Activated naive CD4-positive, alpha-beta T cell treated with anti-CD3 and anti-CD28 coated beads, Interleukin-2, amount 10 ng/mL, durations not matched to agents 7 days and 5 days (primary cell): Measurements from ENCODE around the gene RAB28.

Experiments used
- CTCF ChIA-PET: fragments of 350-600 bp; sonication (Branson Sonifier 250); formaldehyde crosslinking; loops from one replicate; lab custom pipeline; 2021; ENCODE audit warnings: antibody characterized with exemption; lab: Charles Lee
- DNase-seq: peaks from one replicate; pipeline ENCODE4 v3.0.0-alpha.2; 2020
- H3K27ac Mint-ChIP-seq: one replicate; pipeline ENCODE4 v1.8.0; 2021; ENCODE audit warnings: mild to moderate bottlenecking, moderate library complexity, mixed read lengths
- H3K27me3 Mint-ChIP-seq: one replicate; pipeline ENCODE4 v1.8.0; 2021; ENCODE audit warnings: mild to moderate bottlenecking, mixed read lengths
- H3K36me3 Mint-ChIP-seq: one replicate; pipeline ENCODE4 v1.8.0; 2021; ENCODE audit warnings: mixed read lengths
- H3K4me1 Mint-ChIP-seq: one replicate; pipeline ENCODE4 v1.8.0; 2021; ENCODE audit warnings: mixed read lengths
- H3K4me3 Mint-ChIP-seq: one replicate; pipeline ENCODE4 v1.8.0; 2021; ENCODE audit warnings: mild to moderate bottlenecking, moderate library complexity, mixed read lengths
- H3K9me3 Mint-ChIP-seq: one replicate; pipeline ENCODE4 v1.8.0; 2021; ENCODE audit warnings: mixed read lengths

The RAB28 gene

GRCh38 chr4:13484122-13484748 lies at the start of gene RAB28:
Gene RAB28, minus strand, starts transcription at chr4:13484340.
- Mint-ChIP-seq H3K4me3 (peak within 1 kb of the TSS; percentile 82), H3K4me1 (peaks cover 31% of the 10 kb centered on the region), H3K27ac (peak within 1 kb of the TSS; percentile 96), H3K27me3 (peaks cover 5% of the 10 kb centered on the region), H3K36me3 (no peaks in the 10 kb centered on the region), H3K9me3 (no peaks in the 10 kb centered on the region)
- DNase-seq, result peak; percentile 94
- CTCF ChIA-PET, result no interaction called here

- Mint-ChIP-seq H3K36me3 (peaks cover 10% of the 10 kb centered on the region), H3K4me3 (no peak overlapping the region), H3K4me1 (peaks cover 18% of the 10 kb centered on the region), H3K27ac (peak overlapping the region; percentile 31), H3K27me3 (peaks cover 98% of the 10 kb centered on the region), H3K9me3 (peaks cover 7% of the 10 kb centered on the region)
- no peak for DNase-seq
- CTCF ChIA-PET, result no interaction called here
Measured at GRCh38 chr4:13531625-13531998, 47.5 kb upstream of the RAB28 start.

GRCh38 chr4:13530823-13531624 lies 46.9 kb upstream of the RAB28 start:
- peaks cover 8% of the 10 kb centered on the region for H3K36me3 Mint-ChIP-seq
- H3K27ac Mint-ChIP-seq, result no peak overlapping the region
- H3K4me1 Mint-ChIP-seq, result peaks cover 18% of the 10 kb centered on the region
- CTCF ChIA-PET, result no interaction called here
- no peak overlapping the region for H3K4me3 Mint-ChIP-seq
- no peak for DNase-seq
- H3K9me3 Mint-ChIP-seq, result peaks cover 5% of the 10 kb centered on the region
- peaks cover 98% of the 10 kb centered on the region for H3K27me3 Mint-ChIP-seq

DNA sequence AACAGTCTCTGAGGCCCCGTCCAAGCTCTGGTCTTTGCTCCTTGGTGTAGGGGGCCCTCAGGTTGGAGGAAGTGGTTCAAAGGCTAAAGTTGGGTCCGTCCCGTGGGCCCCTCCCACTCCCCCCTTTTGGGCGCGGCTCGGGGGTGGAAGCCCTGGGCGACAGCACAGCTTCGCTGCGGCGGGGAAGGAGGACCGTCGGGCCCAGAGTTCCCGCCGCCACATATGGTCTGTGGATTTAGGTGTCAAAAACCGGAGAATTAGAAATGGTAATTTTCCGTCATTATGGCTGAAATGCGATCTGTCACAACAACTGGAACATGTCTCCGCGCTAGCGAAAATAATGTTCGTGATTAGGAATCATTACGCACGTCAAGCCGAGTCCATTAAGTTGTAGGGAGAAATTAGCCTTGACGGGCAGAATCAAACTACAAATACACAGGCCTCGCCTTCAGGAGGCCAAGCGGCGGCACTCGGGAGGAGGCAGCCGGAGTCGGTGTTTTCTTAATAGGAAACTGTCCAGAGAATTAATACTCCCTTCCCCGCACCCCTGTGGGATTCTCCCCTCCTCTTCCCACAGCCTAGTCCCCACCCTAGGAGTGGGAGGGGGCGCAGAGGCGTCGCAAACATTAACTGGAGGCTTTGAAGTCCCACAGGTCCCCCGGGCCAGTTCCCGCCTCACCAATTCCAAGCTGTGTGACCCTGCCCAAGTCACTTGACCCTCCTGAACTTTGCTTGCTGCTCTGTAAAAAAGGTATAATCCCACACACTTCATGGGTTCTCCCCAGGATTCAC lies 45.2 kb upstream of the RAB28 start:
- Mint-ChIP-seq H3K4me1 (peaks cover 18% of the 10 kb centered on the region), H3K9me3 (peaks cover 9% of the 10 kb centered on the region), H3K27me3 (peaks cover 98% of the 10 kb centered on the region), H3K4me3 (no peak overlapping the region), H3K27ac (peak overlapping the region; percentile 80), H3K36me3 (peaks cover 11% of the 10 kb centered on the region)
- DNase-seq, result no peak
- CTCF ChIA-PET, result interaction anchor here (1.0 kb wide), 1 partner anchor 13 kb away, joined by 3 read pairs; no protein-coding TSS in a partner anchor

DNA sequence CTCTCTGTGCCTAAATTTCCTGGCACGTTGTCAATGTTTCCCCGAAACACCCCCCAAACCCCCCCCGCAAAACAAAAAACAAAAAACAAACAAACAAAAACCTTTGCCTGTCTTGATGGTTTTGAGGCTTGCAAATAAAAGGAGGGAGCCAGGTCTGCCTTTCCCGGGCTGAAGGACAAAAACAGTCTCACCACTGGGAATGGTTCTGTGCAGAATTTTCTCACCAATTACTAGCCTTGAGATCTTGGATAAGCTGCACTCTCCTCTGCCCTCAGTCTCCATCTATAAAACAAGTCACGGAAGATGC lies 44.6 kb upstream of the RAB28 start:
- Mint-ChIP-seq H3K27me3 (peaks cover 98% of the 10 kb centered on the region), H3K27ac (peak overlapping the region; percentile 80), H3K4me1 (peaks cover 18% of the 10 kb centered on the region), H3K4me3 (peak overlapping the region; percentile 15), H3K9me3 (peaks cover 11% of the 10 kb centered on the region), H3K36me3 (peaks cover 9% of the 10 kb centered on the region)
- DNase-seq, result no peak
- CTCF ChIA-PET, result no interaction called here

DNA sequence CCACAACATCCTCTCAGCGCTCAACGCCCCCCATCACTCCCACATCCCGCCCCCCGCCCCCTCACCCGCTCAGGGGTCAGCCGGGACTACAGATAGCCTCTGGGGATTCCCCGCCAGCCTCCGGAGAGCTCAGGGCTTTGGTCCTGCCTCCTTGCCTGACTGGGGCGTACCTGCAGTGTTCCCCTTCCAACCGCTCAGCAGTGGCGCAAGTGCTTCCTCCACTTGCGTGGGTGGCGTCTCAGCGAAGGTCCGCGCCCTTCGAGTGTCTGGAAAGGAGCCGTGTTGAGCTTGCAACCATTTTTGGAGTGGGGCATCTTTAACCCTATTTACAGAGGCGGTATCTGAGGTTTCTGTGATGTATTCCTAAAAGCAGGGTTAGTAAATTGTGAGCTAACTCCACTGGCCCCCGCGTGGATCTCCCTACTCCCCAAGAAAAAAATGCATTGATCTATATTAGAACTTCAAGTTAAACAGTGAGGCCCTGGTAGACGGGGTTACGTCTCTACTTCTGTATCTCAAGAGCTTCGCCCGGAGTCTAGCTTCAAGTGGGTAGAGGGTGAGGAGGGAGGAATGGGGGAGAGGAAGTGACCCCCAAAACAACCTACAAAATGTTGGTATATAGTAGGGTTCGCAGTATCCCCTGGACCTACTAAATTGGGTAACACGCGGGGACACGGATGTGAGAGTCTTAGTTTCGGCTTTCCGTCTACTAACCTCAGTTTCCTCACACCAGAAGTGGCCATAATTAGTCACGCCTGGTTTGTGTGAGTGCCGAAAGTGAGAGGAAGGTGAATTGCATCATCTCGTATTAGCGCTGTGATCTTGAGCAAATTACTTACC lies 44.1 kb upstream of the RAB28 start:
- Mint-ChIP-seq H3K27me3 (peaks cover 98% of the 10 kb centered on the region), H3K9me3 (peaks cover 13% of the 10 kb centered on the region), H3K4me1 (peaks cover 18% of the 10 kb centered on the region), H3K4me3 (peak overlapping the region; percentile 15), H3K36me3 (peaks cover 11% of the 10 kb centered on the region), H3K27ac (peak overlapping the region; percentile 80)
- no peak for DNase-seq
- CTCF ChIA-PET, result no interaction called here

DNA sequence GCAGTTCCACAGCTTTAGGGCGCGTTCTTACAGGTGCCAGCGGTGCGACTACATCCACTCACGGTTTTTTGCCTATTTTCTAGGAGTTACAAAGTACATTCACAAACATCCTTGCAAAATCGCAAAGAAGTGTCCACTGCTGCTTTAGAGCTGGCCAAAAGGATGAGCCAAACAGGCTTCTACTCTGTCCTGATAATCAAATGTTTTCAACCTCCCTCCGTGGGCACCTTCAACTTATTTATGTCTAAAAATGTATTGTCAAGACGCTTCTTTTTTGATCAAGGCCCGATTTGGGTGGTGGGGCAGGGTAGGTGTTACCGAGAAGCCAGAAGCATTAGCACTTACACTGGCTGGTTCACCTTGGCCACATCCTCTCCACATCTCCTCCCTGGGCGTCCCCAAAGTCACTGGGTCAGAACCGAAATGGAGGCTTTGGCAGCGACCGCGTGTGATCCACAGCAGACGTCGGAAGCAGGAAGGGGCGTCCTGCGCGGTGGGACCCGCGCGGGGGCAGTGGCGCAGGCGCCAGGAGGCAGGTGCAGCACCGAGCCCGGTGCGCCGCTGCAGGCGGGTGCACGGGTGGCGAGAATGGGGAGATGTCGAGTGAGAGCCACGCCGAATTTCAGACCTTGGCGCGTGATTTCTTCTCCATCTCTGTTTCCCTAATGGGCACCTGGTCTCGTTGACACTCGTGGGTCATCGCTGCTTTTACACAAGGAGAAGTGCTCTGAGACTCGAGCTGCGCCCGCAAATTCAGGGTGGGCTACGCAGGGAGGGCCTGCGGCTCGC lies 43.2 kb upstream of the RAB28 start:
- no peak overlapping the region for H3K4me3 Mint-ChIP-seq
- H3K27me3 Mint-ChIP-seq, result peaks cover 98% of the 10 kb centered on the region
- CTCF ChIA-PET, result no interaction called here
- DNase-seq, result no peak
- peaks cover 15% of the 10 kb centered on the region for H3K36me3 Mint-ChIP-seq
- peaks cover 21% of the 10 kb centered on the region for H3K4me1 Mint-ChIP-seq
- H3K9me3 Mint-ChIP-seq, result peaks cover 13% of the 10 kb centered on the region
- H3K27ac Mint-ChIP-seq, result no peak overlapping the region

- Mint-ChIP-seq H3K27me3 (peaks cover 100% of the 10 kb centered on the region), H3K4me1 (peaks cover 21% of the 10 kb centered on the region), H3K36me3 (peaks cover 15% of the 10 kb centered on the region), H3K4me3 (no peak overlapping the region), H3K27ac (no peak overlapping the region), H3K9me3 (peaks cover 13% of the 10 kb centered on the region)
- DNase-seq, result no peak
- CTCF ChIA-PET, result interaction anchor here (1.1 to 1.5 kb wide), 2 partner anchors 22 to 674 kb away, joined by 3 to 4 read pairs; no protein-coding TSS in a partner anchor
Measured at GRCh38 chr4:13526658-13527057, 42.5 kb upstream of the RAB28 start.

- DNase-seq, result no peak
- H3K9me3 Mint-ChIP-seq, result peaks cover 13% of the 10 kb centered on the region
- no peak overlapping the region for H3K27ac Mint-ChIP-seq
- H3K4me3 Mint-ChIP-seq, result no peak overlapping the region
- H3K27me3 Mint-ChIP-seq, result peaks cover 98% of the 10 kb centered on the region
- peaks cover 19% of the 10 kb centered on the region for H3K4me1 Mint-ChIP-seq
- peaks cover 15% of the 10 kb centered on the region for H3K36me3 Mint-ChIP-seq
- CTCF ChIA-PET, result interaction anchor here (1.1 to 1.5 kb wide), 2 partner anchors 23 to 673 kb away, joined by 3 to 4 read pairs; no protein-coding TSS in a partner anchor
Measured at GRCh38 chr4:13525606-13526281, 41.6 kb upstream of the RAB28 start.

GRCh38 chr4:13524504-13525243 lies 40.5 kb upstream of the RAB28 start:
- Mint-ChIP-seq H3K36me3 (peaks cover 15% of the 10 kb centered on the region), H3K9me3 (peaks cover 10% of the 10 kb centered on the region), H3K27me3 (peaks cover 87% of the 10 kb centered on the region), H3K4me3 (no peak overlapping the region), H3K27ac (no peak overlapping the region), H3K4me1 (peaks cover 19% of the 10 kb centered on the region)
- DNase-seq, result no peak
- CTCF ChIA-PET, result interaction anchor here (1.8 kb wide), 1 partner anchor 17 kb away, joined by 4 read pairs; no protein-coding TSS in a partner anchor

GRCh38 chr4:13523591-13524503 lies 39.7 kb upstream of the RAB28 start:
- peak overlapping the region; percentile 45 for H3K27ac Mint-ChIP-seq
- H3K4me1 Mint-ChIP-seq, result peaks cover 14% of the 10 kb centered on the region
- H3K4me3 Mint-ChIP-seq, result no peak overlapping the region
- no peak for DNase-seq
- H3K9me3 Mint-ChIP-seq, result peaks cover 10% of the 10 kb centered on the region
- H3K36me3 Mint-ChIP-seq, result peaks cover 13% of the 10 kb centered on the region
- peaks cover 79% of the 10 kb centered on the region for H3K27me3 Mint-ChIP-seq
- CTCF ChIA-PET, result interaction anchor here (1.8 kb wide), 1 partner anchor 18 kb away, joined by 4 read pairs; no protein-coding TSS in a partner anchor
